HG02840 (cell line): ENCODE measurements around the gene ADGRG2.

ENCODE experiments used
- ATAC-seq: cut with Tn5 transposase; IDR thresholded peaks from one replicate; pipeline ENCODE4 v1.9.1; 2021; ENCODE audit warnings: mild to moderate bottlenecking, moderate library complexity, moderate number of reproducible peaks; ENCODE audit not compliant: unreplicated experiment, low FRiP score

ADGRG2 gene

GRCh38 chrX:19121898-19122640 lies at the start of gene ADGRG2:
TSS of gene ADGRG2 (minus strand) at chrX:19122468. CDS start at chrX:19068834, 53,634 bp downstream.
- no peak for ATAC-seq

GRCh38 chrX:19168609-19169008 lies 46.3 kb upstream of the ADGRG2 start:
- no peak for ATAC-seq

GRCh38 chrX:19162851-19163250 lies 40.6 kb upstream of the ADGRG2 start:
- no peak for ATAC-seq

- ATAC-seq, result no peak
These were observed 33.9 kb upstream of the ADGRG2 start for GRCh38 chrX:19156186-19156585.

- no peak for ATAC-seq
These were observed 30.5 kb upstream of the ADGRG2 start for GRCh38 chrX:19152762-19153161.

GRCh38 chrX:19137067-19137466 lies 14.8 kb upstream of the ADGRG2 start:
- no peak for ATAC-seq

- no peak for ATAC-seq
These were observed 11.5 kb upstream of the ADGRG2 start for GRCh38 chrX:19133784-19134183.

- ATAC-seq, result no peak
These were observed 11.0 kb upstream of the ADGRG2 start for GRCh38 chrX:19133231-19133630.

- ATAC-seq, result no peak
These were observed 8.4 kb upstream of the ADGRG2 start for GRCh38 chrX:19130628-19131027.

- ATAC-seq, result no peak
These were observed 7.4 kb upstream of the ADGRG2 start for GRCh38 chrX:19129694-19130093.

GRCh38 chrX:19127649-19128168 lies 5.4 kb upstream of the ADGRG2 start:
- no peak for ATAC-seq

GRCh38 chrX:19122641-19123009 lies 357 bp upstream of the ADGRG2 start:
- no peak for ATAC-seq

GRCh38 chrX:19121466-19121865 lies 802 bp downstream of the ADGRG2 start:
- no peak for ATAC-seq

- ATAC-seq, result no peak
These were observed 11.6 kb downstream of the ADGRG2 start for GRCh38 chrX:19110642-19111041.

- ATAC-seq, result no peak
These were observed 15.2 kb downstream of the ADGRG2 start for GRCh38 chrX:19107035-19107434.

GRCh38 chrX:19100586-19100985 lies 21.7 kb downstream of the ADGRG2 start:
- ATAC-seq, result no peak

GRCh38 chrX:19097553-19098283 lies 24.6 kb downstream of the ADGRG2 start:
- no peak for ATAC-seq

- no peak for ATAC-seq
These were observed 25.7 kb downstream of the ADGRG2 start for GRCh38 chrX:19096586-19096985.

- no peak for ATAC-seq
These were observed 27.6 kb downstream of the ADGRG2 start for GRCh38 chrX:19094654-19095053.

- ATAC-seq, result no peak
These were observed 30.7 kb downstream of the ADGRG2 start for GRCh38 chrX:19091596-19091995.

- no peak for ATAC-seq
These were observed 32.7 kb downstream of the ADGRG2 start for GRCh38 chrX:19089555-19090040.
